ENCODE data around the gene SLC9A9.
A peak's percentile ranks its signal among the peaks of the same experiment; 100 is the strongest.

The SLC9A9 gene

GRCh38 chr3:143676747-143677146 lies 171.5 kb downstream of the SLC9A9 start:
- no peak for DNase-seq

DNA sequence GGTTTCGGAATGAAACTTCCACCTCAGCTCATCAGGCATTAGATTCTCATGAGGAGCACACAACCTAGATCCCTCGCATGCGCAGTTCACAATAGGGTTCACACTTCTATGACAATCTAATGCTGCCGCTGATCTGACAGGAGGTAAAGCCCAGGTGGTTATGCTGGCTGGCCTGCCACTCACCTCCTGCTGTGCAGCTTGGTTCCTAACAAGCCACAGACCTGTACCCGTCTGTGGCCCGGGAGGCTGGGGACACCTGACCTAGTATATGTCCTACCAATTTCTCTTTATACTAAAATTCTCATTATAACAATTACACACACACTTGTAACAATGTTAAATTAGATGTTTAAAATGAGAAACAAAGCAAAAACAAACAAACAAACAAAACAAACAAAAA lies 172.2 kb downstream of the SLC9A9 start:
- DNase-seq = no peak

DNA sequence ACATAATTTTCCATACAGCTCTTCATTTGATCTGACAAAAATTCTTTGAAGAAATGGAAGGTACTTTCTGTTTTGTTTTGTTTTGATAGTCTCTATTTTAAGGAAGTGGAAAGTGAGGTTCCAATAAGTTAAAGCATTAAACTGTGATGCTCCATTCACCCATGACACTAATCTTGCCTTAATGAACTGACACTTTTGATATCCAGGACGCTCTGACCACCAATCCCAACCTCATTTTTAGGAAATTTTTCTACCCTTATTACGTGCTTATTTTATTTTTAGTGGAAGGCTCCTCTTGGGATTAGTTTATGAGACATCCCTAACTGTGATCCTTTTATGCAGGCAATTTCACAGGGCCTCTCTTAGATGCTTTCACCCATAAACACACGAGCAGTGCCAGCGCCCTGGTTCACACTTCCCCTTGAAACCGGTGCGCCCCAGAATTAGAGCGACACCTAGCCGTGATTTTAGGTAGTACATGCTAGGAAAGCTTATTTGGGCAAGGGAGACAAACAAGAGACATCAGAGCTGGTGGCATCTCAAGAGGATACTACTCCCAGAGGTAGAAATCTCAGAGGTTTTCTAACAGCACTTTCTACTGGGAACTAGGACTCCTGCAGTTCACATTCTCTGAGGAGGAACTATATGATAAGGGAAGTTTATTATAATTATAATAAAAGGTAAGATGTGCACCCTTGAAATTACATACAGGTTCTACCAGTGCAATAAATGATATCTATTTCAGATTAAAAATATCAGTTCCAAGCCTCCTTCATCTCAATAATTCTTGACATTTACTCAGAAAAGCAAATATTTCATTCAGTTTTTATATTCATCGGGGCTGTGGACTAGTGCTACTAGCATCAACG lies 173.9 kb downstream of the SLC9A9 start:
- peak; percentile 82 for DNase-seq

- no peak for DNase-seq
Observed at GRCh38 chr3:143672396-143673165, 175.7 kb downstream of the SLC9A9 start.

DNA sequence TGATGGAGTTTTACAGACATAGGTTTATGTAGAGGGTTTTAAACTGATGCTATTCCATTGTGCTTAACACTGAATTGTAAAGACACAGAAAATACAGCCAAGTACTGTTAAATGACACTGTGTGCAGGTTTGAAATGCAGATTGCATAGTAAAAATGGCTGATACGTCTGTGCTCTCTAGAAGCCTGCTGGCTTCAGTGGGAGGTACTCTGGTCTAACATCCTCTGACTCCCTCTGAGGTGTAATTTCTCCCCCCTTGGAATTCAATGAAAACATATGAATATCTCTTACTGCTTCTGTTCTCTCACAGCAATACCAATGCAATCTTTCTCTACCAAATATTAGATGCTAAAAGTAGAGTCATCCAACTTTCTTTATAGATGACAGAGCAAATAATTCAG lies 176.6 kb downstream of the SLC9A9 start:
- DNase-seq = no peak

GRCh38 chr3:143668924-143669790 lies 179.1 kb downstream of the SLC9A9 start:
- DNase-seq = no peak

- DNase-seq = no peak
Observed at GRCh38 chr3:143668385-143668784, 179.9 kb downstream of the SLC9A9 start.

DNA sequence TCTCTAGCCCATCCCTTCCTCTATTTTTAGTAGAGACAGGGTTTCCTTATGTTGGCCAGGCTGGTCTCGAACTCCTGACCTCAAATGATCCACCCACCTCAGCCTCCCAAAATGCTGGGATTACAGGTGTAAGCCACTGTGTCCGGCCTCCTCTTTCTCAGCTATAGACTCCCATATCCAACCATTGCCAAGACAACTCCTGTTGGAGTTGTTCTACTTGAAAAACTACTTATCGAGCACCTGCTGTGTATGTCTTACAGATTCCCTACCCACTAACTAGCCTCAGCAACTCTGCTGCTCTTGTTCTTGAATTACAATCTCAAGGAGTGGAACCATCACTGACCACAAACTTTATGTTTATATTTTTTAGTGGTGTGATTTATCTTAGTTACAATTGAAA lies 186.6 kb downstream of the SLC9A9 start:
- no peak for DNase-seq

DNA sequence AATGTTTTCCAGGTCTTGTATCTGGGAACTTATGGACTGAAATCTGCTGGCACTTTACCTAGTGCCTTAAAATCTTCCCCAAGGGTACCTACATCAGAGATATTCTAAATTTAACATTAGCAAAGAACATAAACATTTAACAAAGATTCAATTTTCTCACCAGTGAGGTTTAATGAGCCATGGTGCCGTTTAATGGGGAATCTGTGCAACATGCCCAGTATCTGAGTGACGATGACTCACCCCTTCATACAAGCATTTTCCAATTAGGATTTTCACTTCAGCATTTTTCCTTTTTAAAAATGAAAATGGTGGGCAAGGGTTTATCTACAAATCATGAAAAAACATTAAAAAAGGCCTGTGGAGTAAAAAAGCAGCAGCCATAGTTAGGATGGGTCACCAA lies 189.4 kb downstream of the SLC9A9 start:
- no peak for DNase-seq

- no peak for DNase-seq
Observed at GRCh38 chr3:143658116-143658515, 190.2 kb downstream of the SLC9A9 start.

DNA sequence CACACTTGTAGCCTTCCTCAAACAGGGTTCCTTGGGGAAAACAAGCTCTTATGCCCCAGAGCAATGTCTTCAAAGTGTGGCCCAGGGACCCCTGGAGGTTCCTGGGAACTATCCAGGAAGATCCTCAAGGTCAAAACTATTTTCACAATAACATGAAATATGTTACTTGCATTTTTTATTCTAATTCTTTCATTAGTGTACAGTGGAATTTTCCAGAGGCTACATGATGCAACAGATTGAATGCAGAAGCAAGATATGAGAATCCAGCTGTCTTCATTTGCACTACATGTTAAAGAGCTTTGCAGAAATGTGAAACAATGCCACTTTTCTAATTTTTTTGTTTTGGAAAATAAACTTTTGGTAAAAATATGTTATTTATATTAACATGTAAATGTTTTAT lies 190.9 kb downstream of the SLC9A9 start:
- DNase-seq = no peak

- no peak for DNase-seq
Observed at GRCh38 chr3:143654906-143655305, 193.4 kb downstream of the SLC9A9 start.

DNA sequence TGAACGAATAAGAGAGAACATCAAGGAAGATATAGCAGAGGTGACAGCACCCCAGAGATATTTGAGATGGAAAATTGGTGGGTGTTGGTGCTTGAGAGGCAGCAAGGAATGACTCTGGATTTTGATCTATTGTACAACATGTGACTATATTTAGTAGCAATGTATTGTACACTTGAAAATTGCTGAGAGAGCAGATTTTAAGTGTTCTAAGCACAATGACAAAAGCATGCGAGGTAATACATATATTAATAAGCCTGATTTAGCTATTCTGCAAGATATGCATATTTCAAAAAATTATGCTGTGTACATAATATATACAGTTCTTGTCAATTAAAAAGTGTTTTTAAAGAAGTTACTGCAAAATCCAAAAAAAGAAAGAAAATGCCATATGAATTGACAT lies 194.3 kb downstream of the SLC9A9 start:
- no peak for DNase-seq

- DNase-seq = no peak
Observed at GRCh38 chr3:143653493-143653892, 194.8 kb downstream of the SLC9A9 start.

DNA sequence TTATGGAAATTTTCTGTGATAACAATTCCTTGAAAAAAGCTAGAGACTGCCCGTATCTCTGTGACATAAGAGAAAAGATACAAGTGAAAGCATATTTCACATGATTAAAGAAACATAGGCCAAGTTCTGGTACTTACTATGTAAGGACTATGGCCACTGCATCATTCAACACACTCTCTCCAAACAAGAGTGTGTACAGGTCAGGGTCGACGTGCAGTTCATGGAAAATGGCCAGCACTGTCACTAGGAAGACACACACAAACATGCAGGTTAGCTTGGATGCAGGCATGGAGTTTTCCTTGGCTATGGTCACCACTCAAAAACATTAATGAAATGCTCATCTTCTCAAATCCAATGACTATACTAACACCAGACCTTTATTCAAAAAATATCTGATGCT lies 196.2 kb downstream of the SLC9A9 start:
- DNase-seq = no peak

DNA sequence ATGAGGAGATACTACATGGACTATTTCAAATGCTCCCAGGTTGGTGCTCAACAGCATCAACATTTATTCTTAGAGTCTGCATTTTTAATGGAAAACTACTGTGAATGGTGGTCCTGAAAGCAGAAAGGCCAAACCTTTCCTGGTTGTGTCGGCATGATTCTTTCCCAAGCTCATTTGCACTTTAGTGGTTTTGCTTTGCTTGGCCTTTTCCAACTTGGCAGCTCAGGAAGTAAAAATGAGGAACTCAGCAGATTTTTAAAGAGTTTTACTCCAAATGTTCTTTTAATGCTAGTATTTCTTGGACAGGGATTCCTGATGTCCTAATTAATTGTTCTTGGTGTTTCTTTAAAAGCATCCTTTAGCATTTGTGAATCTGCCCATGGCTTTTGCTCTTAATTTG lies 197.4 kb downstream of the SLC9A9 start:
- DNase-seq = no peak

DNA sequence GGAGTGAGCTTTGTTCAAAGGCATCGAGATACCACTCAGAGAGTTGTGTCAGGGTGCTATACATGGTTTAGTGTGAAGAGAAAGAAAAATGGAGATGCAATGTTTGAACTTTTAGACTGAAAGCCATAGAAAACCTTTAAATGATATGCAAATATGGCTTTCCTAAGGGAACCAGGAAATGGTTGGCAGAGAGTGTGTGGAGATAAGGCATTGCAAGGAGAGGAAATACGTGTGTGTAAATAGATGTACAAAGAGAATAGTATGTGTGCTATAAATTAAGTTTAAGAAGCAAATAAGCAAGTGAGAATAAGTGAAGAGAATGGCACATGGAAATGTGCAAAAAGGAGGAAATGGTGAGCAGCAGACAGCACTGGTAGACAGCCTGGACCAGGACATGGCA lies 198.1 kb downstream of the SLC9A9 start:
- no peak for DNase-seq

DNA sequence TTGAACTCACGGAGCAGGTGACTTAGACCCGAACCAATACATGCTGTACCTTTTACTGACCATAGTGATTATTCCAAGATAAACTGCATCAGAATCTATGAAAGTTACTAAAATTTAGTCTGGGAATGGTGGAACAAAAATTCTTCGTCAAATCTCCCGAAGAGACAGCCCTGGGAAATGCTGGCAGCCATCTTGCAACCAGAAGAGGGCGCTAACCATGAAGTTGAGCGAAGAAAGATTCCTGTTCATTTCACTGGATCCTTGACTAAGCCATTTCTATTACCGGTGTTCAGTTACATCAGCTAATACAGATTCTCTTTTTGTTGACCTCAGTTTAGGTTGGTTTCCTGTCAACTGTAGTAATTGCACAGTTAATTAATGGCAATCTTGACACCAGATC lies 199.6 kb downstream of the SLC9A9 start:
- no peak for DNase-seq

- DNase-seq = no peak
Observed at GRCh38 chr3:143648218-143648617, 200.1 kb downstream of the SLC9A9 start.

DNA sequence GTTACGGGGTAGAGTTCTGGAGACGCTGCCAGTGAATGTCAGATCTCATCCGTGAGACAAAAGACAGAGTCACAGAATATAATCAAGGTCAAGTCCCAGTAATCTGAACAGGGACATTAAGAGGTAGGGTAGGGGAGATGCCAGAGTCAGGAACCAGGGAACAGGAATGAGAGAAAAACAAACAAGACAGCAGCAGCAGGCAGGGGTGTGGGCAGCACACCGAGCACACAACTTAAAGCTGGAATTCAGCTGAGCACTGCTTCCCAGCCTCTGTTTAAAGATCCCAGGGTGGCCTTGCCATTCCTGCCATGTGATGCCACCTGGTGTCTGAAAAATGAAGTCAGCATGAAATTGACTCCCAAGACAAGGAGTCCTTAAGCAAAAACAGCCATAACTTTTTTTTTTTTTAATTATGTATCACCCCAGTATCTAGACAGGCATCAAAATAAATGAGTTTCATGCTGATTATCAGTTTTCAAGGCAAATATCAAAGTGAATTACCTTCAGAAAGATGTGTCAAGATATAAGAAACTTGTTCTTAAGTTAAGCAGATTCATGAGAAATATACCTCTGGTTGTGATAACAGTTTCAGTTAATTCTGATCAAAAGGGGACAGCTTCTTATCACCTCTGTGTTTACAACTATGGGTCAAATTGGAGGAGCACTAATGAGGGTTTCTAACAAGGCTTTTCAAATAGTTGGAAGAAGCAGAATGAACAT lies 203.7 kb downstream of the SLC9A9 start:
- peak; percentile 4 for DNase-seq

DNA sequence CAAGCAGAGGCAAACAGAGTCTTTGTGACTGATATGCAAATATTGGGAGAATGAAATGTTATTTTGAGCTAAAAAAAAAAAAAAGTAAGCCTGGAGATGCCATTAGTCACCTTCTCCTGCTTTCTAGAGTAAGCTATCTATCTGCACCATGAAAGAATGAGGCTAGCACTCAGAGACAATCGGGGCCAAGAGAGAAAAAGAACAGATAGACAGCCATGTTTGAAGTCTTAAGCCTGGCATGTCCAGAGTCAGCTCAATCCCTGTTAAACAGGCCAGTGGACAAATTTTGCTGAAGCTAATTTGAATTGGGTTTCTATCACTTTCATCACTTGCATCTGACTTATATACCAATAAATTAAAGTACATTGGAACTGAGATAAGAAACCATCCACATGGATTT lies 204.4 kb downstream of the SLC9A9 start:
- DNase-seq = no peak

DNA sequence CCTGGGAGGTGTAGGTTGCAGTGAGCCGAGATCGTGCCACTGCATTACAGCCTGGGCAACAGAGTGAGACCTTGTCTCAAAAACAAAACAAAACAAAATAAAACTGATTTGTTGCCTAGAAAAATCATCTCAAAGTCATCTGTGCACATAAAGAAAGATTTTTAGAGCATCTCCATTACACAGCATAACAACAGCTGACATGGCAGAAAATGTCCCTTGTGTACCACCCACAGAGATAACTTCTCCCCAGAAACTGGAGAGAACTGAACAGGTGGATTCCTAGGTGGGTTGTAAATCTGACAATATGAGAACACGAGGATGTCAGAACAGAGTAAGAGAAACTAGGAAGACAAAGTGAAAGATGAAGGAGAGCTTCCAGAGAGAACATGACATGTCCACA lies 207.5 kb downstream of the SLC9A9 start:
- no peak for DNase-seq

- DNase-seq = no peak
Observed at GRCh38 chr3:143637133-143637532, 211.1 kb downstream of the SLC9A9 start.
